Measurements from ENCODE around the gene NACC2.

DNA sequence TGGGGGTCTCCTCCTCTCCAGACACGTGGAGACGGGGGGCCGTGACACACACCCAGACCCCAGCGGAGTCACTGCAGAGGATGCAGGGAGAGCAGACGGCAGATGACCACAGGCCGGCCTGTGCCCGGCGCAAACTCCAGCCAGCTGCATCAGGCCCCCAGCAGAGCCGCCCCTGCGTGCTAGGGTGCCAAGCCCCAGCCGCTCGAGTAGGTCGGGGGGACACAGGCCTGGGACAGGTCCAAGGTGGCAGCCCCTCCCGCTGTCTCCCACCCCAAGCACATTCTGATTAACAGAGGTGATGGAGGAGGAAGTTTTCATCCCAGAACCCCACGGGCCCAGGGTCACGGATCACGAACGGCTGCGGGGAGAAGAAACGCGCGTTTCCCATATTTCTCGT lies 14.4 kb downstream of the NACC2 start:
- TF ChIP-seq, protein P1, sequence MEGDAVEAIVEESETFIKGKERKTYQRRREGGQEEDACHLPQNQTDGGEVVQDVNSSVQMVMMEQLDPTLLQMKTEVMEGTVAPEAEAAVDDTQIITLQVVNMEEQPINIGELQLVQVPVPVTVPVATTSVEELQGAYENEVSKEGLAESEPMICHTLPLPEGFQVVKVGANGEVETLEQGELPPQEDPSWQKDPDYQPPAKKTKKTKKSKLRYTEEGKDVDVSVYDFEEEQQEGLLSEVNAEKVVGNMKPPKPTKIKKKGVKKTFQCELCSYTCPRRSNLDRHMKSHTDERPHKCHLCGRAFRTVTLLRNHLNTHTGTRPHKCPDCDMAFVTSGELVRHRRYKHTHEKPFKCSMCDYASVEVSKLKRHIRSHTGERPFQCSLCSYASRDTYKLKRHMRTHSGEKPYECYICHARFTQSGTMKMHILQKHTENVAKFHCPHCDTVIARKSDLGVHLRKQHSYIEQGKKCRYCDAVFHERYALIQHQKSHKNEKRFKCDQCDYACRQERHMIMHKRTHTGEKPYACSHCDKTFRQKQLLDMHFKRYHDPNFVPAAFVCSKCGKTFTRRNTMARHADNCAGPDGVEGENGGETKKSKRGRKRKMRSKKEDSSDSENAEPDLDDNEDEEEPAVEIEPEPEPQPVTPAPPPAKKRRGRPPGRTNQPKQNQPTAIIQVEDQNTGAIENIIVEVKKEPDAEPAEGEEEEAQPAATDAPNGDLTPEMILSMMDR (IDR thresholded peaks at IDR 0.05 in 8 of 11, conservative IDR thresholded peaks at IDR 0.05 in 3 of 11) = no peak
- TF ChIP-seq POLR2AphosphoS5 (IDR thresholded peaks at IDR 0.05) = no peak
- TF ChIP-seq POLR2A (IDR thresholded peaks at IDR 0.05) = no peak
